Measurements from ENCODE around the gene COG5.

The COG5 gene

GRCh38 chr7:107428642-107429041 lies 135.1 kb downstream of the COG5 start:
- Mint-ChIP-seq H3K9me3 (no peaks in the 10 kb centered on the region), H3K27ac (no peak overlapping the region), H3K4me3 (no peak overlapping the region), H3K36me3 (no peaks in the 10 kb centered on the region), H3K4me1 (no peaks in the 10 kb centered on the region)
- ATAC-seq: no peak
- no peak for DNase-seq (ENCODE audit: low spot score in 2 of 2)

GRCh38 chr7:107427462-107427861 lies 136.3 kb downstream of the COG5 start:
- ATAC-seq: no peak

GRCh38 chr7:107414198-107414597 lies 149.5 kb downstream of the COG5 start:
- H3K4me3 Mint-ChIP-seq: no peak overlapping the region
- H3K27ac Mint-ChIP-seq: no peak overlapping the region
- H3K4me1 Mint-ChIP-seq: peaks cover 10% of the 10 kb centered on the region
- H3K9me3 Mint-ChIP-seq: no peaks in the 10 kb centered on the region
- H3K36me3 Mint-ChIP-seq: peaks cover 10% of the 10 kb centered on the region
- ATAC-seq (no peak), DNase-seq (ENCODE audit: low spot score in 2 of 2) (no peak)

More at GRCh38 chr7:107427462-107427861, 136.3 kb downstream of the COG5 start:
- no peaks in the 10 kb centered on the region for H3K4me1 Mint-ChIP-seq
- H3K9me3 Mint-ChIP-seq: no peaks in the 10 kb centered on the region
- no peak for DNase-seq (ENCODE audit: low spot score in 2 of 2)
- H3K4me3 Mint-ChIP-seq: no peak overlapping the region
- H3K27ac Mint-ChIP-seq: no peak overlapping the region
- no peaks in the 10 kb centered on the region for H3K36me3 Mint-ChIP-seq

- Mint-ChIP-seq H3K36me3 (peaks cover 22% of the 10 kb centered on the region), H3K27ac (no peak overlapping the region), H3K9me3 (no peaks in the 10 kb centered on the region), H3K4me1 (peaks cover 21% of the 10 kb centered on the region), H3K4me3 (no peak overlapping the region)
- DNase-seq (ENCODE audit: low spot score in 2 of 2): no peak
- ATAC-seq: peak; percentile 51
These were observed 155.4 kb downstream of the COG5 start for GRCh38 chr7:107408349-107408748.

- Mint-ChIP-seq H3K4me1 (peaks cover 16% of the 10 kb centered on the region), H3K27ac (no peak overlapping the region), H3K4me3 (no peak overlapping the region), H3K36me3 (peaks cover 12% of the 10 kb centered on the region), H3K9me3 (no peaks in the 10 kb centered on the region)
- no peak for DNase-seq (ENCODE audit: low spot score in 2 of 2)
- no peak for ATAC-seq
These were observed 158.2 kb downstream of the COG5 start for GRCh38 chr7:107405559-107405958.

GRCh38 chr7:107404740-107405537 lies 158.8 kb downstream of the COG5 start:
- Mint-ChIP-seq H3K9me3 (no peaks in the 10 kb centered on the region), H3K4me1 (peaks cover 16% of the 10 kb centered on the region), H3K36me3 (peaks cover 12% of the 10 kb centered on the region), H3K4me3 (no peak overlapping the region), H3K27ac (no peak overlapping the region)
- DNase-seq (ENCODE audit: low spot score in 2 of 2) (no peak), ATAC-seq (no peak)

GRCh38 chr7:107398161-107398560 lies 165.6 kb downstream of the COG5 start:
- H3K4me3 Mint-ChIP-seq: no peak overlapping the region
- no peaks in the 10 kb centered on the region for H3K4me1 Mint-ChIP-seq
- no peaks in the 10 kb centered on the region for H3K9me3 Mint-ChIP-seq
- DNase-seq (ENCODE audit: low spot score in 2 of 2): no peak
- no peak overlapping the region for H3K27ac Mint-ChIP-seq
- no peak for ATAC-seq
- no peaks in the 10 kb centered on the region for H3K36me3 Mint-ChIP-seq

- H3K36me3 Mint-ChIP-seq: no peaks in the 10 kb centered on the region
- no peak overlapping the region for H3K27ac Mint-ChIP-seq
- no peaks in the 10 kb centered on the region for H3K9me3 Mint-ChIP-seq
- DNase-seq (ENCODE audit: low spot score in 2 of 2): no peak
- no peaks in the 10 kb centered on the region for H3K4me1 Mint-ChIP-seq
- peak; percentile 43 for ATAC-seq
- no peak overlapping the region for H3K4me3 Mint-ChIP-seq
These were observed 166.7 kb downstream of the COG5 start for GRCh38 chr7:107396990-107397389.

- Mint-ChIP-seq H3K27ac (no peak overlapping the region), H3K36me3 (no peaks in the 10 kb centered on the region), H3K9me3 (no peaks in the 10 kb centered on the region), H3K4me1 (no peaks in the 10 kb centered on the region), H3K4me3 (no peak overlapping the region)
- DNase-seq (ENCODE audit: low spot score in 2 of 2) (no peak), ATAC-seq (no peak)
These were observed 167.6 kb downstream of the COG5 start for GRCh38 chr7:107396081-107396480.

- ATAC-seq (no peak), DNase-seq (ENCODE audit: low spot score in 2 of 2) (no peak)
- H3K4me1 Mint-ChIP-seq: no peaks in the 10 kb centered on the region
- no peak overlapping the region for H3K4me3 Mint-ChIP-seq
- H3K9me3 Mint-ChIP-seq: no peaks in the 10 kb centered on the region
- no peaks in the 10 kb centered on the region for H3K36me3 Mint-ChIP-seq
- H3K27ac Mint-ChIP-seq: no peak overlapping the region
These were observed 168.9 kb downstream of the COG5 start for GRCh38 chr7:107394831-107395230.

- H3K9me3 Mint-ChIP-seq: no peaks in the 10 kb centered on the region
- no peak overlapping the region for H3K27ac Mint-ChIP-seq
- no peak overlapping the region for H3K4me3 Mint-ChIP-seq
- DNase-seq (ENCODE audit: low spot score in 2 of 2) (no peak), ATAC-seq (no peak)
- H3K36me3 Mint-ChIP-seq: no peaks in the 10 kb centered on the region
- no peaks in the 10 kb centered on the region for H3K4me1 Mint-ChIP-seq
These were observed 169.4 kb downstream of the COG5 start for GRCh38 chr7:107394276-107394675.

- Mint-ChIP-seq H3K9me3 (no peaks in the 10 kb centered on the region), H3K36me3 (no peaks in the 10 kb centered on the region), H3K4me3 (no peak overlapping the region), H3K4me1 (peaks cover 4% of the 10 kb centered on the region), H3K27ac (no peak overlapping the region)
- ATAC-seq (no peak), DNase-seq (ENCODE audit: low spot score in 2 of 2) (no peak)
These were observed 170.9 kb downstream of the COG5 start for GRCh38 chr7:107392830-107393229.

- peaks cover 14% of the 10 kb centered on the region for H3K4me1 Mint-ChIP-seq
- ATAC-seq: no peak
These were observed 172.8 kb downstream of the COG5 start for GRCh38 chr7:107390916-107391315.

GRCh38 chr7:107388604-107389003 lies 175.1 kb downstream of the COG5 start:
- DNase-seq (ENCODE audit: low spot score in 2 of 2) (no peak), ATAC-seq (no peak)
- Mint-ChIP-seq H3K4me1 (peaks cover 14% of the 10 kb centered on the region), H3K27ac (no peak overlapping the region), H3K36me3 (no peaks in the 10 kb centered on the region), H3K4me3 (no peak overlapping the region), H3K9me3 (no peaks in the 10 kb centered on the region)

More at GRCh38 chr7:107390916-107391315, 172.8 kb downstream of the COG5 start:
- no peak overlapping the region for H3K27ac Mint-ChIP-seq
- no peaks in the 10 kb centered on the region for H3K9me3 Mint-ChIP-seq
- H3K4me3 Mint-ChIP-seq: no peak overlapping the region
- no peaks in the 10 kb centered on the region for H3K36me3 Mint-ChIP-seq
- DNase-seq (ENCODE audit: low spot score in 2 of 2): no peak

- no peak for DNase-seq (ENCODE audit: low spot score in 2 of 2)
- Mint-ChIP-seq H3K9me3 (no peaks in the 10 kb centered on the region), H3K36me3 (no peaks in the 10 kb centered on the region), H3K4me1 (peaks cover 14% of the 10 kb centered on the region), H3K27ac (peak overlapping the region; percentile 50), H3K4me3 (no peak overlapping the region)
- ATAC-seq: no peak
These were observed 176.0 kb downstream of the COG5 start for GRCh38 chr7:107387573-107388219.

GRCh38 chr7:107387128-107387527 lies 176.6 kb downstream of the COG5 start:
- peak overlapping the region; percentile 50 for H3K27ac Mint-ChIP-seq

More at GRCh38 chr7:107387128-107387527, 176.6 kb downstream of the COG5 start:
- Mint-ChIP-seq H3K4me1 (peaks cover 14% of the 10 kb centered on the region), H3K4me3 (no peak overlapping the region), H3K9me3 (no peaks in the 10 kb centered on the region), H3K36me3 (no peaks in the 10 kb centered on the region)
- ATAC-seq (no peak), DNase-seq (ENCODE audit: low spot score in 2 of 2) (no peak)
